ENCODE measurements around the gene TRRAP. TPM values are rescaled to one million over a fixed set of nuclear protein-coding genes. Genes with fewer than 3 reads are reported as not detected.
A peak's percentile ranks its signal among the peaks of the same experiment; 100 is the strongest.

TRRAP gene
- total RNA-seq, result 66.9 and 74.2 TPM in 2 replicates
- long read RNA-seq, partial matches to known transcripts, result 17 of 21 reads
- long read RNA-seq, other reads (novel, unspliced or antisense), result 4 of 21 reads

GRCh38 chr7:98878365-98879197 lies at the start of gene TRRAP:
TSS of gene TRRAP (plus strand) at chr7:98878532. CDS start at chr7:98881151, 2,619 bp downstream.
- DNase-seq (ENCODE audit: low read depth, low spot score), result peak; percentile 68
- Mint-ChIP-seq H3K27me3 (ENCODE audit: low read depth) (peaks cover 16% of the 10 kb centered on the region), H3K36me3 (ENCODE audit: low read depth) (peaks cover 8% of the 10 kb centered on the region), H3K4me1 (peaks cover 16% of the 10 kb centered on the region), H3K4me3 (peak within 1 kb of the TSS; percentile 93), H3K9me3 (no peaks in the 10 kb centered on the region), H3K27ac (ENCODE audit: unreplicated experiment) (peak within 1 kb of the TSS; percentile 97)
- peak; percentile 97 for TF ChIP-seq CTCF (conservative IDR thresholded peaks at IDR 0.05)

DNA sequence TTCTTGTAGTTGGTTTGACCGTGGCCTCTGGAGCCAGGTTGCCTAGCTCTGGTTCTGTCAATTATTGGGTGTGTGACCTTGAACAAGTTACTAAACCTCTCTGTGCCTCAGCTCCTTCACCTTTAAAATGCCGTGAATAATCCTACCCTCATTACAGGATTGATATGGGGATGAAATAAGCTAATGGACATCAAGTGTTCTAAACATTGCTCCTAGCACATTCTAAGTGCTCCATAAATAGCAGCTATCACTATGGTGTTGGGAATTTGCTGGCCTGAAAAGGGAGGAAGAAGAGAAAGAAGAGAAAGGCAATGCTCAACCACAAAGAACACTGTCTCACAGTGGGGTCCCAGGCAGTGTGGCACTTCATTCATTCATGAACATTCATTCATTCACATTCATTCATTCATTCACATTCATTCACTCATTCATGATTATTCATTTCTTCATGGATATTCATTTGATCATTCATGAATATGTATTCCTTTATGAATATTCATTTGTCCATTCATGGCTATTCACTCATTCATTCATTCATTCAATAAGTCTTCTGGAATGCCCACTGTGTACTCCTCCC lies 47.3 kb upstream of the TRRAP start:
- H3K4me1 Mint-ChIP-seq, result peaks cover 9% of the 10 kb centered on the region
- TF ChIP-seq CTCF (conservative IDR thresholded peaks at IDR 0.05), result no peak
- H3K36me3 Mint-ChIP-seq (ENCODE audit: low read depth), result no peaks in the 10 kb centered on the region

GRCh38 chr7:98831641-98832221 lies 46.6 kb upstream of the TRRAP start:
- H3K9me3 Mint-ChIP-seq, result no peaks in the 10 kb centered on the region
- DNase-seq (ENCODE audit: low read depth, low spot score), result peak; percentile 37
- H3K27ac Mint-ChIP-seq (ENCODE audit: unreplicated experiment), result no peak overlapping the region
- peak; percentile 65 for TF ChIP-seq CTCF (conservative IDR thresholded peaks at IDR 0.05)
- H3K4me3 Mint-ChIP-seq, result no peak overlapping the region
- H3K4me1 Mint-ChIP-seq, result peaks cover 9% of the 10 kb centered on the region
- H3K27me3 Mint-ChIP-seq (ENCODE audit: low read depth), result peaks cover 8% of the 10 kb centered on the region
- no peaks in the 10 kb centered on the region for H3K36me3 Mint-ChIP-seq (ENCODE audit: low read depth)

More for the DNA sequence above, 47.3 kb upstream of the TRRAP start:
- Mint-ChIP-seq H3K9me3 (no peaks in the 10 kb centered on the region), H3K27me3 (ENCODE audit: low read depth) (peaks cover 8% of the 10 kb centered on the region), H3K27ac (ENCODE audit: unreplicated experiment) (no peak overlapping the region), H3K4me3 (no peak overlapping the region)
- no peak for DNase-seq (ENCODE audit: low read depth, low spot score)

DNA sequence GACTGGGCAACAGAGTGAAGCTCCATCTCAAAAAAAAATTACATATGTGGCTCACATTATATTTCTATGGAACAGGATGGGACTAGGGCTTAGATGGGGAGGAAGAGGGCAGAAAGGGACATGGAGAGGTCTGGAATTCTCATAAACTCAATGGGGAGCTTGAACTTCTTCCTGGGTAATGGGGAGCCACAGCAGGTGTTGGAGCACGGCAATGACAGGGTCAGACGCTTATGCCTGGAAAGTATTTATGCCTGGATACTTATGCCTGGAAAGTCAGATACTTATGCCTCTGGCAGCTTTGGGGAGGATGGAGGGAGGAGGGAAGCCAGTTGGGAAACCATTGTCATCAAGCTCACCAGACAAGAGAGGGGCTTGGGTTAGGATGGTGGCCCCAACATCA lies 45.3 kb upstream of the TRRAP start:
- H3K9me3 Mint-ChIP-seq, result no peaks in the 10 kb centered on the region
- H3K27me3 Mint-ChIP-seq (ENCODE audit: low read depth), result peaks cover 13% of the 10 kb centered on the region
- H3K27ac Mint-ChIP-seq (ENCODE audit: unreplicated experiment), result no peak overlapping the region
- H3K4me1 Mint-ChIP-seq, result peaks cover 14% of the 10 kb centered on the region
- TF ChIP-seq CTCF (conservative IDR thresholded peaks at IDR 0.05), result no peak
- H3K4me3 Mint-ChIP-seq, result no peak overlapping the region
- H3K36me3 Mint-ChIP-seq (ENCODE audit: low read depth), result no peaks in the 10 kb centered on the region
- no peak for DNase-seq (ENCODE audit: low read depth, low spot score)

GRCh38 chr7:98834949-98835348 lies 43.4 kb upstream of the TRRAP start:
- H3K4me3 Mint-ChIP-seq, result no peak overlapping the region
- H3K27me3 Mint-ChIP-seq (ENCODE audit: low read depth), result peaks cover 8% of the 10 kb centered on the region
- H3K27ac Mint-ChIP-seq (ENCODE audit: unreplicated experiment), result no peak overlapping the region
- no peaks in the 10 kb centered on the region for H3K36me3 Mint-ChIP-seq (ENCODE audit: low read depth)
- no peaks in the 10 kb centered on the region for H3K9me3 Mint-ChIP-seq
- TF ChIP-seq CTCF (conservative IDR thresholded peaks at IDR 0.05), result no peak
- peaks cover 14% of the 10 kb centered on the region for H3K4me1 Mint-ChIP-seq
- no peak for DNase-seq (ENCODE audit: low read depth, low spot score)
